Neural progenitor cell (in vitro differentiated cells): ENCODE measurements around the gene VPS50.

Experiments used
- CTCF ChIP-seq: fragments of 200-600 bp; sonication (generic); IDR thresholded peaks from 2 replicates; pipeline ENCODE4 v1.5.1; 2017; ENCODE audit warnings: antibody characterized with exemption, mild to moderate bottlenecking
- EZH2 ChIP-seq: fragments of 200-600 bp; sonication (generic); IDR thresholded peaks from 2 replicates; pipeline ENCODE4 v1.6.1; 2017; ENCODE audit warnings: antibody characterized with exemption, mild to moderate bottlenecking, moderate library complexity
- EZH2phosphoT487 ChIP-seq: fragments of 200-600 bp; sonication (generic); IDR thresholded peaks from 2 replicates; pipeline ENCODE4 v1.6.1; 2017; ENCODE audit warnings: antibody characterized with exemption

GRCh38 chr7:93239824-93240223 is 7.7 kb downstream of the VPS50 start:
- no peak for TF ChIP-seq EZH2phosphoT487
- TF ChIP-seq CTCF, result no peak
- TF ChIP-seq EZH2, result no peak
